Motor neuron (in vitro differentiated cells): ENCODE measurements around the gene SMIM13. TPM values are rescaled to one million over a fixed set of nuclear protein-coding genes. Genes with fewer than 3 reads are reported as not detected.
"Not testable (repeated sequence)": the region's sequence is repeated elsewhere in the genome, so short reads cannot be mapped to it uniquely, and the experiment has no call there.

Source experiments
- ATAC-seq, 8 experiments: fragments of 200-7000 bp; cut with Tn5 transposase; replicated peaks in 6 of 8; 2 replicates each; pipeline ENCODE4 v1.8.0; 2021; ENCODE audit warnings: mild to moderate bottlenecking in 8 of 8, moderate library complexity in 8 of 8
- H3K27ac ChIP-seq, 2 donors: fragments of 250-450 bp; sonication (Bioruptor Pico); 2 replicates each; pipeline ENCODE4 v1.9.0; 2021; ENCODE audit warnings: antibody characterized with exemption in 2 of 2, mild to moderate bottlenecking in 2 of 2, moderate library complexity in 1 of 2
- H3K4me1 ChIP-seq, 2 donors: fragments of 250-450 bp; sonication (Bioruptor Pico); replicated peaks in 1 of 2; 2 replicates each; pipeline ENCODE4 v1.6.1; 2021; ENCODE audit warnings: antibody characterized with exemption in 2 of 2, mild to moderate bottlenecking in 2 of 2, moderate library complexity in 1 of 2
- H3K4me3 ChIP-seq, 5 donors: fragments of 250-450 bp; sonication (Bioruptor Pico); 2 replicates each; pipeline ENCODE4 v1.9.0; 2021; ENCODE audit warnings: antibody characterized with exemption in 5 of 5, mild to moderate bottlenecking in 5 of 5, moderate library complexity in 4 of 5
- WGBS, 10 experiments: fragments of 450-650 bp; shearing (Covaris generic); methylation state at CpG; one replicate each; pipeline ENCODE4 v1.0.0; 2022; 5-methylcytosine and 5-hydroxymethylcytosine counted together
- in situ Hi-C, 9 experiments: fragments of 400-800 bp; cut with MboI; loops; one replicate each; pipeline ENCODE4 v1.15.0; 2021; ENCODE audit warnings: low sequenced_read_pairs in 9 of 9, low pct_unique_long_range_greater_than_20kb in 2 of 9; ENCODE audit not compliant: unreplicated experiment in 9 of 9
- total RNA-seq, 8 experiments: library from RNA; unstranded; fragments of 300-600 nt; gene quantifications; 2 replicates each; pipeline versions ENCODE4 v1.2.3 to v1.2.4, GENCODE V29; 2022

Gene SMIM13
- total RNA-seq, 8 experiments from 2014 or later, result 10.7 to 32.4 (median 19.5) TPM

GRCh38 chr6:11089695-11090094, 3.9 kb upstream of the SMIM13 start:
- no peak overlapping the region for H3K27ac ChIP-seq
- no peak overlapping the region for H3K4me3 ChIP-seq
- in situ Hi-C loops, result no loop called here
- ATAC-seq, result no peak
- 100% methylated on average over 1 of the region's 1 CpG; no CpG with 5 or more reads in 6 of the 10 experiments for WGBS, 10 experiments
- no peaks in the 10 kb centered on the region for H3K4me1 ChIP-seq

- in situ Hi-C loops, H3K4me1 ChIP-seq, H3K27ac ChIP-seq, H3K4me3 ChIP-seq, ATAC-seq: not testable (repeated sequence)
- WGBS, 10 experiments, result 73 to 100% (median 83%) methylated on average over 1 to 3 of the region's 5 CpGs; no CpG with 5 or more reads in 5 of the 10 experiments
These were observed 2.5 kb upstream of the SMIM13 start for GRCh38 chr6:11091141-11091540.

GRCh38 chr6:11092668-11093375, 812 bp upstream of the SMIM13 start:
- WGBS, 10 experiments, result 0 to 40% (median 13%) methylated on average over 1 to 5 of the region's 10 CpGs; no CpG with 5 or more reads in 3 of the 10 experiments
- in situ Hi-C loops, result no loop called here
- H3K4me1 ChIP-seq, result peaks cover 4 to 10% of the 10 kb centered on the region in 2 donors
- peak overlapping the region; percentile 86 to 97 (median 94) for H3K4me3 ChIP-seq
- peak overlapping the region in 1 of 2 donors; percentile 59 for H3K27ac ChIP-seq
- ATAC-seq, result peak in 6 of 8 experiments; percentile 0 to 2 (median 0)

GRCh38 chr6:11093376-11093625, 333 bp upstream of the SMIM13 start:
- 2% methylated on average over 8 of the region's 17 CpGs; no CpG with 5 or more reads in 9 of the 10 experiments for WGBS, 10 experiments
- in situ Hi-C loops, result no loop called here
- peak in 3 of 8 experiments; percentile 2 to 12 (median 9) for ATAC-seq
- H3K4me1 ChIP-seq, result peaks cover 4 to 10% of the 10 kb centered on the region in 2 donors
- peak overlapping the region; percentile 43 to 59 for H3K27ac ChIP-seq
- peak overlapping the region; percentile 86 to 97 (median 94) for H3K4me3 ChIP-seq

GRCh38 chr6:11094411-11094851, 797 bp downstream of the SMIM13 start:
- 0 to 1% (median 0%) methylated on average over 2 to 10 of the region's 15 CpGs; no CpG with 5 or more reads in 3 of the 10 experiments for WGBS, 10 experiments
- in situ Hi-C loops, result no loop called here
- H3K4me3 ChIP-seq, result peak overlapping the region; percentile 86 to 97 (median 94)
- peak; percentile 5 to 14 (median 11) for ATAC-seq
- H3K4me1 ChIP-seq, result peaks cover 4 to 10% of the 10 kb centered on the region in 2 donors
- peak overlapping the region; percentile 86 to 90 for H3K27ac ChIP-seq

- Histone ChIP-seq H3K27ac (no peak overlapping the region), H3K4me3 (peak overlapping the region; percentile 86 to 97 (median 94)), H3K4me1 (peaks cover 4 to 10% of the 10 kb centered on the region in 2 donors)
- no peak for ATAC-seq
- in situ Hi-C loops, result no loop called here
- 0 to 33% (median 18%) methylated on average over 3 to 7 of the region's 7 CpGs; no CpG with 5 or more reads in 1 of the 10 experiments for WGBS, 10 experiments
These were observed 1.3 kb downstream of the SMIM13 start for GRCh38 chr6:11094941-11095340.

- peak overlapping the region in 4 of 5 donors; percentile 88 to 97 (median 94) for H3K4me3 ChIP-seq
- H3K27ac ChIP-seq, result no peak overlapping the region
- ATAC-seq, result peak in 3 of 8 experiments; percentile 3 to 22 (median 16)
- H3K4me1 ChIP-seq, result peaks cover 4 to 10% of the 10 kb centered on the region in 2 donors
- WGBS, 10 experiments, result 29 to 75% (median 60%) methylated on average over 1 to 4 of the region's 4 CpGs; no CpG with 5 or more reads in 3 of the 10 experiments
- in situ Hi-C loops, result no loop called here
These were observed 2.5 kb downstream of the SMIM13 start for GRCh38 chr6:11096109-11096508.

- 87 to 100% (median 96%) methylated on average over 1 to 8 of the region's 8 CpGs; no CpG with 5 or more reads in 2 of the 10 experiments for WGBS, 10 experiments
- no peak overlapping the region for H3K27ac ChIP-seq
- in situ Hi-C loops, result no loop called here
- H3K4me1 ChIP-seq, result peaks cover 4 to 10% of the 10 kb centered on the region in 2 donors
- no peak for ATAC-seq
- no peak overlapping the region for H3K4me3 ChIP-seq
These were observed 3.8 kb downstream of the SMIM13 start for GRCh38 chr6:11097476-11097875.

GRCh38 chr6:11098004-11098403, 4.4 kb downstream of the SMIM13 start:
- no peak overlapping the region for H3K27ac ChIP-seq
- in situ Hi-C loops, result no loop called here

GRCh38 chr6:11101417-11101816, 7.8 kb downstream of the SMIM13 start:
- Histone ChIP-seq H3K27ac (no peak overlapping the region), H3K4me3 (no peak overlapping the region), H3K4me1 (no peaks in the 10 kb centered on the region)
- in situ Hi-C loops, result no loop called here
- no peak for ATAC-seq
- 78 to 100% (median 96%) methylated on average over 1 to 5 of the region's 5 CpGs; no CpG with 5 or more reads in 1 of the 10 experiments for WGBS, 10 experiments

More at GRCh38 chr6:11098004-11098403, 4.4 kb downstream of the SMIM13 start:
- no peak overlapping the region for H3K4me3 ChIP-seq
- ATAC-seq, result no peak
- 25 to 100% (median 100%) methylated on average over 1 of the region's 1 CpG; no CpG with 5 or more reads in 4 of the 10 experiments for WGBS, 10 experiments
- peaks cover 4 to 10% of the 10 kb centered on the region in 2 donors for H3K4me1 ChIP-seq

- H3K27ac ChIP-seq, result no peak overlapping the region
- ATAC-seq, result no peak
- no peaks in the 10 kb centered on the region for H3K4me1 ChIP-seq
- H3K4me3 ChIP-seq, result no peak overlapping the region
- 91 to 100% (median 95%) methylated on average over 1 to 4 of the region's 5 CpGs; no CpG with 5 or more reads in 4 of the 10 experiments for WGBS, 10 experiments
- in situ Hi-C loops, result no loop called here
These were observed 9.4 kb downstream of the SMIM13 start for GRCh38 chr6:11103065-11103464.

- no peak overlapping the region for H3K4me3 ChIP-seq
- no peaks in the 10 kb centered on the region for H3K4me1 ChIP-seq
- in situ Hi-C loops, result no loop called here
- ATAC-seq, result no peak
- no peak overlapping the region for H3K27ac ChIP-seq
These were observed 15.1 kb downstream of the SMIM13 start for GRCh38 chr6:11108726-11109125.

- H3K4me3 ChIP-seq, result no peak within 1 kb of the TSS
- H3K27ac ChIP-seq, result no peak within 1 kb of the TSS
- in situ Hi-C loops, result no loop called here
- WGBS, 10 experiments, result 73 to 100% (median 83%) methylated on average over 1 to 11 of the region's 16 CpGs; no CpG with 5 or more reads in 1 of the 10 experiments
- ATAC-seq, result peak in 1 of 8 experiments; percentile 46
- no peaks in the 10 kb centered on the region for H3K4me1 ChIP-seq
These were observed 17.5 kb downstream of the SMIM13 start, which contains the start of gene ERVFRD-1 for GRCh38 chr6:11110921-11111768. TSS of gene ERVFRD-1 (minus strand) at chr6:11111725. CDS start at chr6:11105310, 6,415 bp downstream.
